K562 (cell line): ENCODE results near the gene MFSD6. TPM values are rescaled to one million over a fixed set of nuclear protein-coding genes. Genes with fewer than 3 reads are reported as not detected.

Experiments
- ATF3 ChIP-seq, 2 experiments: fragments of 450-650 bp in 1 of 2; sonication (generic) in 1 of 2; formaldehyde crosslinking in 1 of 2; IDR thresholded peaks in 1 of 2; conservative IDR thresholded peaks in 1 of 2; 2 replicates each; pipeline versions ENCODE4 v1.6.1 to v1.8.1; 2016 to 2023; ENCODE audit warnings: mild to moderate bottlenecking in 2 of 2, moderate library complexity in 2 of 2, inconsistent platforms in 1 of 2, missing genetic modification reagents in 1 of 2
- C11orf30 ChIP-seq: fragments of 450-650 bp; IDR thresholded peaks from 2 replicates; pipeline ENCODE4 v1.6.1; 2016; ENCODE audit warnings: low read depth, mild to moderate bottlenecking
- CCNT2 ChIP-seq: IDR thresholded peaks from 2 replicates; pipeline ENCODE4 v1.6.1; 2011; ENCODE audit warnings: borderline replicate concordance, low read depth, mild to moderate bottlenecking, moderate library complexity, mixed read lengths, low read length; ENCODE audit not compliant: insufficient read length; ENCODE audit errors: extremely low read depth
- CSDE1 ChIP-seq, 2 experiments: fragments of 450-650 bp; IDR thresholded peaks; 2 replicates each; pipeline ENCODE4 v1.6.1; 2016; ENCODE audit warnings: mild to moderate bottlenecking in 1 of 2
- GATA2 ChIP-seq: sonication (generic); formaldehyde crosslinking; IDR thresholded peaks from 2 replicates; pipeline ENCODE4 v1.4.0; 2020; ENCODE audit warnings: mild to moderate bottlenecking, missing genetic modification reagents
- HDAC8 ChIP-seq: fragments of 450-650 bp; IDR thresholded peaks from 2 replicates; pipeline ENCODE4 v1.6.1; 2016; ENCODE audit warnings: mild to moderate bottlenecking, missing genetic modification characterization, moderate library complexity, missing compliant biosample characterization
- HNRNPLL ChIP-seq: fragments of 200-400 bp; formaldehyde crosslinking; IDR thresholded peaks from 2 replicates; pipeline ENCODE4 v1.6.1; 2017; ENCODE audit warnings: low read length, low read depth, mild to moderate bottlenecking; ENCODE audit not compliant: poor library complexity, severe bottlenecking
- IRF2 ChIP-seq: sonication (generic); formaldehyde crosslinking; IDR thresholded peaks from 2 replicates; pipeline ENCODE4 v1.8.1; 2022; ENCODE audit warnings: mild to moderate bottlenecking, missing genetic modification reagents
- KDM4B ChIP-seq, 2 experiments: fragments of 450-650 bp in 1 of 2; sonication (generic) in 1 of 2; IDR thresholded peaks; 2 replicates each; pipeline ENCODE4 v1.6.1; 2016 to 2017; ENCODE audit warnings: borderline replicate concordance in 2 of 2, antibody characterized with exemption in 1 of 2, low read depth in 1 of 2, mild to moderate bottlenecking in 1 of 2
- MAFK ChIP-seq: IDR thresholded peaks from 2 replicates; pipeline ENCODE4 v1.6.1; 2011; ENCODE audit warnings: low read length, improper control_type of control experiment
- MGA ChIP-seq: fragments of 450-650 bp; IDR thresholded peaks from 2 replicates; pipeline ENCODE4 v1.6.1; 2016; ENCODE audit warnings: mild to moderate bottlenecking, moderate library complexity
- NRF1 ChIP-seq, 2 experiments: fragments of 450-650 bp; IDR thresholded peaks in 1 of 2; conservative IDR thresholded peaks in 1 of 2; 2 replicates each; pipeline ENCODE4 v1.6.1; 2014; ENCODE audit warnings: mild to moderate bottlenecking in 2 of 2
- RBFOX2 ChIP-seq: fragments of 200-400 bp; formaldehyde crosslinking; IDR thresholded peaks from 2 replicates; pipeline ENCODE4 v1.6.1; 2017; ENCODE audit warnings: low read depth, mild to moderate bottlenecking, low read length, moderate library complexity
- RNF2 ChIP-seq: sonication (generic); IDR thresholded peaks from 2 replicates; pipeline ENCODE4 v1.6.1; 2016
- ZNF699 ChIP-seq: fragments of 250-450 bp; sonication (Bioruptor Pico); IDR thresholded peaks from 2 replicates; pipeline ENCODE4 v1.8.0; 2021; ENCODE audit warnings: mild to moderate bottlenecking, moderate library complexity; ENCODE audit not compliant: insufficient replicate concordance
- polyA plus RNA-seq, 8 experiments: library from polyadenylated mRNA; depleted of rRNA in 4 of 8; stranded (reverse) in 5 of 8; unstranded in 3 of 8; fragments of >200 nt; fragmentation: Nextera tagmentation in 2 of 8; fragmentation: Illumina TruSeq in 1 of 8; extraction: Ambion mirVana in 2 of 8; extraction: Trizol in 1 of 8; gene quantifications; 2 replicates each; pipeline versions ENCODE4 v1.2.1 to v1.2.3, GENCODE V29; 2011 to 2014; ENCODE audit warnings: inconsistent platforms in 1 of 8, missing spikeins in 1 of 8
- total RNA-seq, 7 experiments: library from RNA; depleted of rRNA in 6 of 7; stranded (reverse); fragments of >200 nt in 6 of 7; fragmentation: Illumina TruSeq in 2 of 7; extraction: Trizol in 2 of 7; gene quantifications; 2 replicates each; pipeline versions ENCODE4 v1.2.1 to v1.2.3, GENCODE V29; 2011 to 2021; ENCODE audit warnings: low replicate concordance in 1 of 7

The MFSD6 gene
- total and polyA plus RNA-seq, 9 of the 15 experiments (the other 6 are each of a cell fraction or from before 2014, with no cell fraction given), result 1.1 to 7.9 (median 4.4) TPM

- TF ChIP-seq CCNT2 (no peak), NRF1 (conservative IDR thresholded peaks at IDR 0.05 in 1 of 2, IDR thresholded peaks at IDR 0.05 in 1 of 2) (no peak), KDM4B (IDR thresholded peaks at IDR 0.05; ENCODE audit: borderline replicate concordance in 2 of 2, low read depth in 1 of 2) (no peak), HDAC8 (tag) (no peak), GATA2 (CRISPR knock-in tag) (no peak), ZNF699 (CRISPR knock-in tag) (no peak), MGA (no peak), MAFK (peak; percentile 24; the same call in 1 of the 2 replicates), ATF3 (IDR thresholded peaks at IDR 0.05) (peak; percentile 61), ATF3 (CRISPR knock-in tag; conservative IDR thresholded peaks at IDR 0.05) (no peak), C11orf30 (peak; percentile 45; the same call in 1 of the 2 replicates), IRF2 (CRISPR knock-in tag) (no peak), CSDE1 (IDR thresholded peaks at IDR 0.05) (no peak), RNF2 (no peak), HNRNPLL (no peak), RBFOX2 (no peak)
Measured at GRCh38 chr2:190451561-190452176, 43.5 kb downstream of the MFSD6 start (continued).
